ENCODE results near the gene VAMP5.

VAMP5 gene

GRCh38 chr2:85566265-85566664 lies 18.0 kb upstream of the VAMP5 start:
- TF ChIP-seq GATA2 (IDR thresholded peaks at IDR 0.05; ENCODE audit: low read depth, low read length) (no peak), GATA3 (IDR thresholded peaks at IDR 0.05; ENCODE audit: low read depth, low read length) (no peak)

GRCh38 chr2:85575739-85576138 lies 8.5 kb upstream of the VAMP5 start:
- TF ChIP-seq GATA2 (IDR thresholded peaks at IDR 0.05; ENCODE audit: low read depth, low read length) (no peak), GATA3 (IDR thresholded peaks at IDR 0.05; ENCODE audit: low read depth, low read length) (no peak)

GRCh38 chr2:85577063-85577385 lies 7.2 kb upstream of the VAMP5 start:
- TF ChIP-seq GATA3 (IDR thresholded peaks at IDR 0.05; ENCODE audit: low read depth, low read length) (no peak), GATA2 (IDR thresholded peaks at IDR 0.05; ENCODE audit: low read depth, low read length) (no peak)

GRCh38 chr2:85577386-85578242 lies 6.6 kb upstream of the VAMP5 start, which contains the start of gene VAMP8:
VAMP8 (plus strand) TSS chr2:85577586; CDS start chr2:85577647, 61 bp downstream.
- no peak for TF ChIP-seq GATA3 (IDR thresholded peaks at IDR 0.05; ENCODE audit: low read depth, low read length)
- no peak for TF ChIP-seq GATA2 (IDR thresholded peaks at IDR 0.05; ENCODE audit: low read depth, low read length)

- TF ChIP-seq GATA3 (IDR thresholded peaks at IDR 0.05; ENCODE audit: low read depth, low read length) (no peak), GATA2 (IDR thresholded peaks at IDR 0.05; ENCODE audit: low read depth, low read length) (no peak)
Measured at GRCh38 chr2:85578243-85579180, 5.7 kb upstream of the VAMP5 start.

GRCh38 chr2:85579266-85579935 lies 4.8 kb upstream of the VAMP5 start:
- TF ChIP-seq GATA3 (IDR thresholded peaks at IDR 0.05; ENCODE audit: low read depth, low read length) (no peak), GATA2 (IDR thresholded peaks at IDR 0.05; ENCODE audit: low read depth, low read length) (no peak)

- TF ChIP-seq GATA3 (IDR thresholded peaks at IDR 0.05; ENCODE audit: low read depth, low read length), result no peak
Measured at GRCh38 chr2:85580206-85580605, 4.0 kb upstream of the VAMP5 start.

- no peak for TF ChIP-seq GATA2 (IDR thresholded peaks at IDR 0.05; ENCODE audit: low read depth, low read length)
- TF ChIP-seq GATA3 (IDR thresholded peaks at IDR 0.05; ENCODE audit: low read depth, low read length), result no peak
Measured at GRCh38 chr2:85582492-85582891, 1.7 kb upstream of the VAMP5 start.

- TF ChIP-seq GATA2 (IDR thresholded peaks at IDR 0.05; ENCODE audit: low read depth, low read length), result no peak
- no peak for TF ChIP-seq GATA3 (IDR thresholded peaks at IDR 0.05; ENCODE audit: low read depth, low read length)
Measured at GRCh38 chr2:85583667-85584353, 421 bp upstream of the VAMP5 start.

- TF ChIP-seq GATA3 (IDR thresholded peaks at IDR 0.05; ENCODE audit: low read depth, low read length) (no peak), GATA2 (IDR thresholded peaks at IDR 0.05; ENCODE audit: low read depth, low read length) (no peak)
Measured at GRCh38 chr2:85584857-85585780, 888 bp downstream of the VAMP5 start.

GRCh38 chr2:85585781-85586105 lies 1.5 kb downstream of the VAMP5 start:
- no peak for TF ChIP-seq GATA3 (IDR thresholded peaks at IDR 0.05; ENCODE audit: low read depth, low read length)
- no peak for TF ChIP-seq GATA2 (IDR thresholded peaks at IDR 0.05; ENCODE audit: low read depth, low read length)

- no peak for TF ChIP-seq GATA2 (IDR thresholded peaks at IDR 0.05; ENCODE audit: low read depth, low read length)
- TF ChIP-seq GATA3 (IDR thresholded peaks at IDR 0.05; ENCODE audit: low read depth, low read length), result no peak
Measured at GRCh38 chr2:85588236-85588635, 4.0 kb downstream of the VAMP5 start.

GRCh38 chr2:85588645-85589044 lies 4.4 kb downstream of the VAMP5 start:
- TF ChIP-seq GATA2 (IDR thresholded peaks at IDR 0.05; ENCODE audit: low read depth, low read length) (no peak), GATA3 (IDR thresholded peaks at IDR 0.05; ENCODE audit: low read depth, low read length) (no peak)

All from SH-SY5Y (cell line).